GM23338 (cell line): Measurements from ENCODE around the gene RGS3. TPM values are rescaled to one million over a fixed set of nuclear protein-coding genes. Genes with fewer than 3 reads are reported as not detected.

ENCODE experiments used
- ATAC-seq: fragments of 200-7000 bp; cut with Tn5 transposase; 3 replicates; pipeline ENCODE4 v1.9.1; 2020
- DNase-seq: peaks from one replicate; pipeline ENCODE4 v3.0.0-alpha.2; 2015; ENCODE audit warnings: low spot score
- H2AFZ ChIP-seq: fragments of 200-600 bp; sonication (generic); 2 replicates; pipeline ENCODE4 v1.8.0; 2016; ENCODE audit warnings: antibody characterized with exemption, mild to moderate bottlenecking, moderate library complexity
- H3F3A ChIP-seq: fragments of 200-600 bp; sonication (generic); replicated peaks from 2 replicates; pipeline ENCODE4 v1.8.0; 2017; ENCODE audit warnings: antibody characterized with exemption, mixed run types, low read depth
- H3K27ac ChIP-seq: fragments of 200-600 bp; sonication (generic); 2 replicates; pipeline ENCODE4 v1.6.1; 2016; ENCODE audit warnings: low read depth
- H3K27me3 ChIP-seq: fragments of 200-600 bp; sonication (generic); 2 replicates; pipeline ENCODE4 v1.8.0; 2016; ENCODE audit warnings: mild to moderate bottlenecking, mixed run types, moderate library complexity; ENCODE audit not compliant: insufficient read depth
- H3K36me3 ChIP-seq: fragments of 200-600 bp; sonication (generic); 2 replicates; pipeline ENCODE4 v1.8.0; 2016; ENCODE audit warnings: mild to moderate bottlenecking; ENCODE audit not compliant: insufficient read depth
- H3K4me1 ChIP-seq: fragments of 200-600 bp; sonication (generic); 2 replicates; pipeline ENCODE4 v1.8.0; 2016; ENCODE audit warnings: mild to moderate bottlenecking, moderate library complexity; ENCODE audit not compliant: insufficient read depth
- H3K4me2 ChIP-seq: fragments of 200-600 bp; sonication (generic); 2 replicates; pipeline ENCODE4 v1.7.1; 2017; ENCODE audit warnings: mixed run types
- H3K4me3 ChIP-seq: fragments of 200-600 bp; sonication (generic); 2 replicates; pipeline ENCODE4 v1.6.1; 2016; ENCODE audit warnings: mixed run types
- H3K79me2 ChIP-seq: fragments of 200-600 bp; sonication (generic); replicated peaks from 2 replicates; pipeline ENCODE4 v1.8.0; 2017; ENCODE audit warnings: mild to moderate bottlenecking; ENCODE audit not compliant: insufficient read depth
- H3K9me2 ChIP-seq: fragments of 200-600 bp; sonication (generic); 2 replicates; pipeline ENCODE4 v1.8.0; 2017; ENCODE audit not compliant: insufficient read depth
- H4K20me1 ChIP-seq: fragments of 200-600 bp; sonication (generic); replicated peaks from 2 replicates; pipeline ENCODE4 v1.8.0; 2017; ENCODE audit warnings: mild to moderate bottlenecking; ENCODE audit not compliant: insufficient read depth
- H3K27ac Mint-ChIP-seq: 2 replicates; pipeline ENCODE4 v1.8.0; 2020; ENCODE audit warnings: inconsistent platforms, mild to moderate bottlenecking, moderate library complexity, mixed read lengths
- H3K27me3 Mint-ChIP-seq: 3 replicates; pipeline ENCODE4 v1.8.0; 2022; ENCODE audit warnings: low read depth, mild to moderate bottlenecking, moderate library complexity, mixed read lengths, inconsistent platforms; ENCODE audit not compliant: insufficient read depth, poor library complexity
- H3K36me3 Mint-ChIP-seq: 3 replicates; pipeline ENCODE4 v1.8.0; 2021; ENCODE audit warnings: low read depth, mild to moderate bottlenecking, inconsistent platforms, moderate library complexity, mixed read lengths
- H3K4me1 Mint-ChIP-seq: 3 replicates; pipeline ENCODE4 v1.8.0; 2020; ENCODE audit warnings: mild to moderate bottlenecking, inconsistent platforms, mixed read lengths
- H3K4me3 Mint-ChIP-seq: 3 replicates; pipeline ENCODE4 v1.8.0; 2021; ENCODE audit warnings: moderate library complexity, mild to moderate bottlenecking, inconsistent platforms, mixed read lengths
- H3K9me3 Mint-ChIP-seq: 3 replicates; pipeline ENCODE4 v1.8.0; 2020; ENCODE audit warnings: moderate library complexity, mild to moderate bottlenecking, inconsistent platforms, mixed read lengths
- CREB1 ChIP-seq: fragments of 250-450 bp; sonication (Bioruptor Pico); IDR thresholded peaks from 2 replicates; pipeline ENCODE4 v1.5.0; 2020; ENCODE audit warnings: low read depth, mild to moderate bottlenecking, moderate library complexity
- ETS1 ChIP-seq: IDR thresholded peaks from 2 replicates; pipeline ENCODE4 v1.6.1; 2016; ENCODE audit warnings: antibody characterized with exemption
- EZH2 ChIP-seq: fragments of 200-600 bp; sonication (generic); IDR thresholded peaks from one replicate; pipeline ENCODE4 v1.8.0; 2017; ENCODE audit warnings: antibody characterized with exemption, mild to moderate bottlenecking, low read depth; ENCODE audit not compliant: unreplicated experiment
- EZH2phosphoT487 ChIP-seq: fragments of 200-600 bp; sonication (generic); IDR thresholded peaks from one replicate; pipeline ENCODE4 v1.8.1; 2018; ENCODE audit warnings: antibody characterized with exemption; ENCODE audit not compliant: unreplicated experiment
- JUNB ChIP-seq: IDR thresholded peaks from one replicate; pipeline ENCODE4 v1.6.1; 2016; ENCODE audit warnings: antibody characterized with exemption; ENCODE audit not compliant: unreplicated experiment
- NANOG ChIP-seq: IDR thresholded peaks from 2 replicates; pipeline ENCODE4 v1.6.1; 2016; ENCODE audit warnings: antibody characterized with exemption, borderline replicate concordance
- POLR2AphosphoS5 ChIP-seq: IDR thresholded peaks from 2 replicates; pipeline ENCODE4 v1.6.1; 2016; ENCODE audit warnings: antibody characterized with exemption, low read depth
- STAT1 ChIP-seq: IDR thresholded peaks from one replicate; pipeline ENCODE4 v1.6.1; 2016; ENCODE audit warnings: antibody characterized with exemption; ENCODE audit not compliant: unreplicated experiment
- ZNF114 ChIP-seq: fragments of 250-450 bp; sonication (Bioruptor Pico); IDR thresholded peaks from 2 replicates; pipeline ENCODE4 v1.5.0; 2020; ENCODE audit warnings: mild to moderate bottlenecking, moderate library complexity
- ZNF331 ChIP-seq: fragments of 250-450 bp; sonication (Bioruptor Pico); IDR thresholded peaks from 2 replicates; pipeline ENCODE4 v1.5.0; 2020; ENCODE audit warnings: low read depth, mild to moderate bottlenecking, moderate library complexity
- polyA plus RNA-seq: library from polyadenylated mRNA; unstranded; fragments of >200 nt; fragmentation: Nextera tagmentation; extraction: Ambion mirVana; gene quantifications from 2 replicates; pipeline ENCODE4 v1.2.1, GENCODE V29; 2016
- total RNA-seq: library from RNA; depleted of rRNA; stranded (reverse); fragments of >200 nt; shearing (Covaris generic); gene quantifications from 2 replicates; pipeline ENCODE4 v1.2.3, GENCODE V29; 2014
- TF ChIP-seq, protein P1 (sequence below), 2 experiments: fragments of 200-600 bp in 1 of 2; sonication (generic) in 1 of 2; conservative IDR thresholded peaks; 2 replicates each; pipeline versions ENCODE4 v1.5.1 to v1.6.1; 2016 to 2017; ENCODE audit warnings: antibody characterized with exemption in 2 of 2, low read depth in 2 of 2, mild to moderate bottlenecking in 2 of 2, moderate library complexity in 1 of 2
- TF ChIP-seq, protein P2 (sequence below): fragments of 250-450 bp; sonication (Bioruptor Pico); IDR thresholded peaks from 2 replicates; pipeline ENCODE4 v1.5.0; 2020; ENCODE audit warnings: mild to moderate bottlenecking, moderate library complexity
- TF ChIP-seq, protein P3 (sequence below): IDR thresholded peaks from one replicate; pipeline ENCODE4 v1.6.1; 2018; ENCODE audit warnings: antibody characterized with exemption; ENCODE audit not compliant: unreplicated experiment

Gene RGS3
- total and polyA plus RNA-seq, 2 experiments from 2014 or later: 14.2 to 24.3 TPM

GRCh38 chr9:113499876-113500497 is 36.5 kb downstream of the RGS3 start:
- Histone ChIP-seq H3K36me3 (no peaks in the 10 kb centered on the region), H2AFZ (no peak overlapping the region), H3K79me2 (no peaks in the 10 kb centered on the region), H3K9me2 (peaks cover 3% of the 10 kb centered on the region; the same call in 1 of the 2 replicates), H3F3A (no peaks in the 10 kb centered on the region), H3K4me2 (no peak overlapping the region), H3K4me3 (no peak overlapping the region), H3K27ac (no peak overlapping the region), H3K4me1 (peaks cover 16% of the 10 kb centered on the region), H4K20me1 (no peaks in the 10 kb centered on the region), H3K27me3 (no peaks in the 10 kb centered on the region)
- ATAC-seq: no peak
- H3K9me3 Mint-ChIP-seq: no peaks in the 10 kb centered on the region
- H3K4me3 Mint-ChIP-seq: no peak overlapping the region
- TF ChIP-seq EZH2phosphoT487 (no peak), JUNB (no peak), CREB1 (CRISPR knock-in tag) (no peak), ETS1 (no peak), EZH2 (no peak), NANOG (no peak), POLR2AphosphoS5 (no peak), ZNF114 (CRISPR knock-in tag) (no peak), STAT1 (no peak), ZNF331 (CRISPR knock-in tag) (no peak)
- TF ChIP-seq, protein P1, sequence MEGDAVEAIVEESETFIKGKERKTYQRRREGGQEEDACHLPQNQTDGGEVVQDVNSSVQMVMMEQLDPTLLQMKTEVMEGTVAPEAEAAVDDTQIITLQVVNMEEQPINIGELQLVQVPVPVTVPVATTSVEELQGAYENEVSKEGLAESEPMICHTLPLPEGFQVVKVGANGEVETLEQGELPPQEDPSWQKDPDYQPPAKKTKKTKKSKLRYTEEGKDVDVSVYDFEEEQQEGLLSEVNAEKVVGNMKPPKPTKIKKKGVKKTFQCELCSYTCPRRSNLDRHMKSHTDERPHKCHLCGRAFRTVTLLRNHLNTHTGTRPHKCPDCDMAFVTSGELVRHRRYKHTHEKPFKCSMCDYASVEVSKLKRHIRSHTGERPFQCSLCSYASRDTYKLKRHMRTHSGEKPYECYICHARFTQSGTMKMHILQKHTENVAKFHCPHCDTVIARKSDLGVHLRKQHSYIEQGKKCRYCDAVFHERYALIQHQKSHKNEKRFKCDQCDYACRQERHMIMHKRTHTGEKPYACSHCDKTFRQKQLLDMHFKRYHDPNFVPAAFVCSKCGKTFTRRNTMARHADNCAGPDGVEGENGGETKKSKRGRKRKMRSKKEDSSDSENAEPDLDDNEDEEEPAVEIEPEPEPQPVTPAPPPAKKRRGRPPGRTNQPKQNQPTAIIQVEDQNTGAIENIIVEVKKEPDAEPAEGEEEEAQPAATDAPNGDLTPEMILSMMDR (conservative IDR thresholded peaks at IDR 0.05; ENCODE audit: low read depth in 2 of 2): no peak
- TF ChIP-seq, protein P2, sequence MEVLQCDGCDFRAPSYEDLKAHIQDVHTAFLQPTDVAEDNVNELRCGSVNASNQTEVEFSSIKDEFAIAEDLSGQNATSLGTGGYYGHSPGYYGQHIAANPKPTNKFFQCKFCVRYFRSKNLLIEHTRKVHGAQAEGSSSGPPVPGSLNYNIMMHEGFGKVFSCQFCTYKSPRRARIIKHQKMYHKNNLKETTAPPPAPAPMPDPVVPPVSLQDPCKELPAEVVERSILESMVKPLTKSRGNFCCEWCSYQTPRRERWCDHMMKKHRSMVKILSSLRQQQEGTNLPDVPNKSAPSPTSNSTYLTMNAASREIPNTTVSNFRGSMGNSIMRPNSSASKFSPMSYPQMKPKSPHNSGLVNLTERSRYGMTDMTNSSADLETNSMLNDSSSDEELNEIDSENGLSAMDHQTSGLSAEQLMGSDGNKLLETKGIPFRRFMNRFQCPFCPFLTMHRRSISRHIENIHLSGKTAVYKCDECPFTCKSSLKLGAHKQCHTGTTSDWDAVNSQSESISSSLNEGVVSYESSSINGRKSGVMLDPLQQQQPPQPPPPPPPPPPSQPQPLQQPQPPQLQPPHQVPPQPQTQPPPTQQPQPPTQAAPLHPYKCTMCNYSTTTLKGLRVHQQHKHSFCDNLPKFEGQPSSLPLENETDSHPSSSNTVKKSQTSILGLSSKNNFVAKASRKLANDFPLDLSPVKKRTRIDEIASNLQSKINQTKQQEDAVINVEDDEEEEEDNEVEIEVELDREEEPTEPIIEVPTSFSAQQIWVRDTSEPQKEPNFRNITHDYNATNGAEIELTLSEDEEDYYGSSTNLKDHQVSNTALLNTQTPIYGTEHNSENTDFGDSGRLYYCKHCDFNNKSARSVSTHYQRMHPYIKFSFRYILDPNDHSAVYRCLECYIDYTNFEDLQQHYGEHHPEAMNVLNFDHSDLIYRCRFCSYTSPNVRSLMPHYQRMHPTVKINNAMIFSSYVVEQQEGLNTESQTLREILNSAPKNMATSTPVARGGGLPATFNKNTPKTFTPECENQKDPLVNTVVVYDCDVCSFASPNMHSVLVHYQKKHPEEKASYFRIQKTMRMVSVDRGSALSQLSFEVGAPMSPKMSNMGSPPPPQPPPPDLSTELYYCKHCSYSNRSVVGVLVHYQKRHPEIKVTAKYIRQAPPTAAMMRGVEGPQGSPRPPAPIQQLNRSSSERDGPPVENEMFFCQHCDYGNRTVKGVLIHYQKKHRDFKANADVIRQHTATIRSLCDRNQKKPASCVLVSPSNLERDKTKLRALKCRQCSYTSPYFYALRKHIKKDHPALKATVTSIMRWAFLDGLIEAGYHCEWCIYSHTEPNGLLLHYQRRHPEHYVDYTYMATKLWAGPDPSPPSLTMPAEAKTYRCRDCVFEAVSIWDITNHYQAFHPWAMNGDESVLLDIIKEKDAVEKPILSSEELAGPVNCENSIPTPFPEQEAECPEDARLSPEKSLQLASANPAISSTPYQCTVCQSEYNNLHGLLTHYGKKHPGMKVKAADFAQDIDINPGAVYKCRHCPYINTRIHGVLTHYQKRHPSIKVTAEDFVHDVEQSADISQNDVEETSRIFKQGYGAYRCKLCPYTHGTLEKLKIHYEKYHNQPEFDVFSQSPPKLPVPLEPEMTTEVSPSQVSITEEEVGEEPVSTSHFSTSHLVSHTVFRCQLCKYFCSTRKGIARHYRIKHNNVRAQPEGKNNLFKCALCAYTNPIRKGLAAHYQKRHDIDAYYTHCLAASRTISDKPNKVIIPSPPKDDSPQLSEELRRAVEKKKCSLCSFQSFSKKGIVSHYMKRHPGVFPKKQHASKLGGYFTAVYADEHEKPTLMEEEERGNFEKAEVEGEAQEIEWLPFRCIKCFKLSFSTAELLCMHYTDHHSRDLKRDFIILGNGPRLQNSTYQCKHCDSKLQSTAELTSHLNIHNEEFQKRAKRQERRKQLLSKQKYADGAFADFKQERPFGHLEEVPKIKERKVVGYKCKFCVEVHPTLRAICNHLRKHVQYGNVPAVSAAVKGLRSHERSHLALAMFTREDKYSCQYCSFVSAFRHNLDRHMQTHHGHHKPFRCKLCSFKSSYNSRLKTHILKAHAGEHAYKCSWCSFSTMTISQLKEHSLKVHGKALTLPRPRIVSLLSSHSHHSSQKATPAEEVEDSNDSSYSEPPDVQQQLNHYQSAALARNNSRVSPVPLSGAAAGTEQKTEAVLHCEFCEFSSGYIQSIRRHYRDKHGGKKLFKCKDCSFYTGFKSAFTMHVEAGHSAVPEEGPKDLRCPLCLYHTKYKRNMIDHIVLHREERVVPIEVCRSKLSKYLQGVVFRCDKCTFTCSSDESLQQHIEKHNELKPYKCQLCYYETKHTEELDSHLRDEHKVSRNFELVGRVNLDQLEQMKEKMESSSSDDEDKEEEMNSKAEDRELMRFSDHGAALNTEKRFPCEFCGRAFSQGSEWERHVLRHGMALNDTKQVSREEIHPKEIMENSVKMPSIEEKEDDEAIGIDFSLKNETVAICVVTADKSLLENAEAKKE: no peak
- TF ChIP-seq, protein P3, sequence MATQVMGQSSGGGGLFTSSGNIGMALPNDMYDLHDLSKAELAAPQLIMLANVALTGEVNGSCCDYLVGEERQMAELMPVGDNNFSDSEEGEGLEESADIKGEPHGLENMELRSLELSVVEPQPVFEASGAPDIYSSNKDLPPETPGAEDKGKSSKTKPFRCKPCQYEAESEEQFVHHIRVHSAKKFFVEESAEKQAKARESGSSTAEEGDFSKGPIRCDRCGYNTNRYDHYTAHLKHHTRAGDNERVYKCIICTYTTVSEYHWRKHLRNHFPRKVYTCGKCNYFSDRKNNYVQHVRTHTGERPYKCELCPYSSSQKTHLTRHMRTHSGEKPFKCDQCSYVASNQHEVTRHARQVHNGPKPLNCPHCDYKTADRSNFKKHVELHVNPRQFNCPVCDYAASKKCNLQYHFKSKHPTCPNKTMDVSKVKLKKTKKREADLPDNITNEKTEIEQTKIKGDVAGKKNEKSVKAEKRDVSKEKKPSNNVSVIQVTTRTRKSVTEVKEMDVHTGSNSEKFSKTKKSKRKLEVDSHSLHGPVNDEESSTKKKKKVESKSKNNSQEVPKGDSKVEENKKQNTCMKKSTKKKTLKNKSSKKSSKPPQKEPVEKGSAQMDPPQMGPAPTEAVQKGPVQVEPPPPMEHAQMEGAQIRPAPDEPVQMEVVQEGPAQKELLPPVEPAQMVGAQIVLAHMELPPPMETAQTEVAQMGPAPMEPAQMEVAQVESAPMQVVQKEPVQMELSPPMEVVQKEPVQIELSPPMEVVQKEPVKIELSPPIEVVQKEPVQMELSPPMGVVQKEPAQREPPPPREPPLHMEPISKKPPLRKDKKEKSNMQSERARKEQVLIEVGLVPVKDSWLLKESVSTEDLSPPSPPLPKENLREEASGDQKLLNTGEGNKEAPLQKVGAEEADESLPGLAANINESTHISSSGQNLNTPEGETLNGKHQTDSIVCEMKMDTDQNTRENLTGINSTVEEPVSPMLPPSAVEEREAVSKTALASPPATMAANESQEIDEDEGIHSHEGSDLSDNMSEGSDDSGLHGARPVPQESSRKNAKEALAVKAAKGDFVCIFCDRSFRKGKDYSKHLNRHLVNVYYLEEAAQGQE: no peak
- H3K27ac Mint-ChIP-seq: no peak overlapping the region
- H3K27me3 Mint-ChIP-seq: peaks cover 11% of the 10 kb centered on the region
- H3K36me3 Mint-ChIP-seq: no peaks in the 10 kb centered on the region
- no peak for DNase-seq
- H3K4me1 Mint-ChIP-seq: peaks cover 36% of the 10 kb centered on the region
